HG02678 (cell line): ENCODE measurements around the gene ZNF354B.
A peak's percentile ranks its signal among the peaks of the same experiment; 100 is the strongest.
"Not testable (repeated sequence)": the region's sequence is repeated elsewhere in the genome, so short reads cannot be mapped to it uniquely, and the experiment has no call there.

Experiments
- ATAC-seq: cut with Tn5 transposase; IDR thresholded peaks from one replicate; pipeline ENCODE4 v1.9.1; 2021; ENCODE audit warnings: mild to moderate bottlenecking, moderate library complexity; ENCODE audit not compliant: unreplicated experiment

ZNF354B gene

GRCh38 chr5:178859625-178860521 lies at the start of gene ZNF354B:
Gene ZNF354B (plus strand): TSS chr5:178859953. CDS start chr5:178861048, 1,095 bp downstream.
- peak; percentile 97 for ATAC-seq

GRCh38 chr5:178817506-178817905 lies 42.2 kb upstream of the ZNF354B start:
- ATAC-seq = no peak

- no peak for ATAC-seq
Measured at GRCh38 chr5:178818094-178818493, 41.7 kb upstream of the ZNF354B start.

GRCh38 chr5:178820001-178820400 lies 39.8 kb upstream of the ZNF354B start:
- no peak for ATAC-seq

GRCh38 chr5:178825444-178825843 lies 34.3 kb upstream of the ZNF354B start:
- ATAC-seq = no peak

GRCh38 chr5:178826216-178826615 lies 33.5 kb upstream of the ZNF354B start:
- ATAC-seq = no peak

GRCh38 chr5:178827636-178828035 lies 32.1 kb upstream of the ZNF354B start:
- ATAC-seq = no peak

GRCh38 chr5:178831049-178831448 lies 28.7 kb upstream of the ZNF354B start:
- ATAC-seq = no peak

- no peak for ATAC-seq
Measured at GRCh38 chr5:178832618-178833201, 27.0 kb upstream of the ZNF354B start.

- no peak for ATAC-seq
Measured at GRCh38 chr5:178836628-178837027, 23.1 kb upstream of the ZNF354B start.

- not testable (repeated sequence) for ATAC-seq
Measured at GRCh38 chr5:178838695-178839318, 20.9 kb upstream of the ZNF354B start.

GRCh38 chr5:178839319-178839704 lies 20.4 kb upstream of the ZNF354B start:
- no peak for ATAC-seq

- not testable (repeated sequence) for ATAC-seq
Measured at GRCh38 chr5:178840399-178840798, 19.4 kb upstream of the ZNF354B start.

- ATAC-seq = no peak
Measured at GRCh38 chr5:178849316-178849715, 10.4 kb upstream of the ZNF354B start.

GRCh38 chr5:178851951-178852350 lies 7.8 kb upstream of the ZNF354B start:
- ATAC-seq = no peak

GRCh38 chr5:178854284-178854683 lies 5.5 kb upstream of the ZNF354B start:
- ATAC-seq = no peak

- ATAC-seq = peak; percentile 2
Measured at GRCh38 chr5:178860615-178861014, 862 bp downstream of the ZNF354B start.

- ATAC-seq = no peak
Measured at GRCh38 chr5:178861627-178862026, 1.9 kb downstream of the ZNF354B start.

GRCh38 chr5:178866946-178867345 lies 7.2 kb downstream of the ZNF354B start:
- no peak for ATAC-seq

- no peak for ATAC-seq
Measured at GRCh38 chr5:178869577-178869976, 9.8 kb downstream of the ZNF354B start.

GRCh38 chr5:178870411-178870810 lies 10.7 kb downstream of the ZNF354B start:
- ATAC-seq = no peak

- no peak for ATAC-seq
Measured at GRCh38 chr5:178872302-178872701, 12.5 kb downstream of the ZNF354B start.
